ENCODE measurements around the gene CKAP2L. TPM values are rescaled to one million over a fixed set of nuclear protein-coding genes. Genes with fewer than 3 reads are reported as not detected.

The CKAP2L gene
- total and polyA plus RNA-seq, 9 of the 15 experiments (the other 6 are each of a cell fraction or from before 2014, with no cell fraction given), result 10.4 to 21.9 (median 14.2) TPM

- no peak overlapping the region for H3K4me3 ChIP-seq
- H3K27ac ChIP-seq (ENCODE audit: extremely low read depth, low read depth, low read length), result no peak overlapping the region
- no peak for TF ChIP-seq ZNF347 (CRISPR knock-in tag; IDR thresholded peaks at IDR 0.05; ENCODE audit: low read depth)
- TF ChIP-seq ZNF785 (CRISPR knock-in tag; IDR thresholded peaks at IDR 0.05), result no peak
- TF ChIP-seq ZC3H8 (IDR thresholded peaks at IDR 0.05), result no peak
- TF ChIP-seq ZNF232 (CRISPR knock-in tag; IDR thresholded peaks at IDR 0.05), result no peak
- TF ChIP-seq ZNF398 (CRISPR knock-in tag; IDR thresholded peaks at IDR 0.05), result no peak
- TF ChIP-seq ARID4B (CRISPR knock-in tag; IDR thresholded peaks at IDR 0.05), result no peak
- TF ChIP-seq ZNF384 (IDR thresholded peaks at IDR 0.05; ENCODE audit: low read depth, low read length), result no peak
- TF ChIP-seq RFX5 (IDR thresholded peaks at IDR 0.05; ENCODE audit: low read depth, low read length), result no peak
- no peak for TF ChIP-seq CSDE1 (IDR thresholded peaks at IDR 0.05)
- no peak for TF ChIP-seq HLTF (IDR thresholded peaks at IDR 0.05)
- no peak for TF ChIP-seq MBD1 (CRISPR knock-in tag; IDR thresholded peaks at IDR 0.05)
- no peak for TF ChIP-seq MEIS2 (IDR thresholded peaks at IDR 0.05; ENCODE audit: partially characterized antibody)
- intact Hi-C loops (cut with micrococcal nuclease) (loop anchor here (5.0 kb wide), 1 partner anchor 81 kb away; no protein-coding TSS in a partner anchor), in situ Hi-C loops (cut with MboI) (loop anchor here (5.0 kb wide), 1 partner anchor 126 kb away; no protein-coding TSS in a partner anchor)
- no TSS peak for BruUV-seq (replicated peaks)
- POLR2A ChIA-PET, result interaction anchor here (0.9 to 2.8 kb wide), 2 partner anchors 10 to 155 kb away, joined by 3 to 19 read pairs; no protein-coding TSS in a partner anchor
- no peak overlapping the region for H2AFZ ChIP-seq (ENCODE audit: low read depth, low read length)
- peaks cover 2% of the 10 kb centered on the region; the same call in 1 of the 2 replicates for H3K9me3 ChIP-seq (replicated peaks; ENCODE audit: control insufficient read depth, insufficient read depth, low read depth, low read length)
- no peak for FAIRE-seq
- H3K36me3 ChIP-seq (ENCODE audit: control insufficient read depth, insufficient read depth, low read length), result peaks cover 88% of the 10 kb centered on the region
- no peak for DNase-seq (ENCODE audit: extremely low read depth in 1 of 4, low spot score in 3 of 4)
- ATAC-seq, result no peak
- no peak overlapping the region for H3K9ac ChIP-seq (ENCODE audit: insufficient read depth in 1 of 2, low read depth in 2 of 2, low read length in 2 of 2)
- H4K20me1 ChIP-seq (replicated peaks; ENCODE audit: control insufficient read depth, insufficient read depth, low read length), result no peaks in the 10 kb centered on the region
- no peaks in the 10 kb centered on the region; a peak in 1 of 5 replicates for H3K4me1 ChIP-seq (replicated peaks in 1 of 2; ENCODE audit: control insufficient read depth in 2 of 2, insufficient read depth in 2 of 2, low read length in 2 of 2)
- H3K4me2 ChIP-seq (ENCODE audit: insufficient read depth, low read length), result no peak overlapping the region
- H3K79me2 ChIP-seq (ENCODE audit: control insufficient read depth, insufficient read depth, low read length), result peaks cover 9% of the 10 kb centered on the region; the same call in 2 of the 3 replicates
- H3K27me3 ChIP-seq (ENCODE audit: control insufficient read depth in 2 of 2, insufficient read depth in 2 of 2, low read length in 2 of 2), result no peaks in the 10 kb centered on the region
- CTCF ChIA-PET (ENCODE audit: low intra/inter-chr PET ratio), result no interaction called here
- H3K9me1 ChIP-seq (ENCODE audit: control insufficient read depth, insufficient read depth, low read length), result no peaks in the 10 kb centered on the region
Observed at GRCh38 chr2:112751451-112752197, 12.8 kb downstream of the CKAP2L start.
